ENCODE data around the gene PDGFA.

The PDGFA gene

DNA sequence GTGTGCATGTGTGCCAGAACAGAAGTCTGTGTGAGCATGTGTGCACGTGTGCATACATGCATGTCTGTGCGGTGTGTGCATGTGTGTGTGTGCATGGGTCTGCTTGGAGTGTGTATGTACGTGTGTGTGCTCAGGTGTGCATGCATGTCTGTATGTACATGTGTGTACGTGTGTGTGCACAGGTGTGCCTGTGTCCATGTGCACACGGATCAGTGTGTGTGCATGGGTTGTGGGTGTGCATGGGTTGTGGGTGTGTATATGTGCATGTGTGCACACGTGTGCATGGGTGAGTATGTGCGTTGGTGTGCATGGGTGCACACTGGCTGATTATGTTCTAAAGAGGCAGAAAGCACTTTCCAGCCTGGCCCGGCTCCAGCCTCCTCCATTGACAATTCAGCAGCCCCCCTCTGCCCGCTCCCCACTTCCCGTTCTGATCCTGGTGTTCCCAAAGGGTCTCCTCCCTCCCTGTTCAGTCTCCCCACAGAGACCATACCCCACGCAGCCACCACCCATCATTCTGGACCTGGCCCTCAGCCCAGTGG lies 44.1 kb upstream of the PDGFA start:
- in situ Hi-C loops (cut with MboI; ENCODE audit: low sequenced_read_pairs, unreplicated experiment), result no loop called here
- DNase-seq (ENCODE audit: low spot score), result no peak
- no peak for TF ChIP-seq CTCF (IDR thresholded peaks at IDR 0.05; ENCODE audit: borderline replicate concordance, control extremely low read depth, extremely low read depth, insufficient read depth, missing control alignments)

- DNase-seq (ENCODE audit: low spot score), result no peak
- TF ChIP-seq CTCF (IDR thresholded peaks at IDR 0.05; ENCODE audit: borderline replicate concordance, control extremely low read depth, extremely low read depth, insufficient read depth, missing control alignments), result no peak
- in situ Hi-C loops (cut with MboI; ENCODE audit: low sequenced_read_pairs, unreplicated experiment), result no loop called here
These were observed 43.4 kb upstream of the PDGFA start for GRCh38 chr7:562789-563628.

DNA sequence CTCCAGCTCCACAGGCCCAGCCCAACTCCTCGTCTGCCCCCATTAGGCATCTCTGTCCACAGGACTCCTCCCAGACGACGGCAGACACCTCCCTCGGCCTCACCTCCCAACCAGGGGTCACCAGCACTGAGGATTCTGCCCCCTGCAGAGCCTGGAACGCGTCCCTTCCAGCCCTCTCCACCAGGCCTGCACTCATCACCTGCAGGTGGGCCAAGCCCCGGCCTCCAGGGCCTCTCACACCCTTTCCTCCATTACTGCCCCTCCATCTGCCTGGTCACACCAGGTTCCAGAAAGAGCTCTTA lies 42.7 kb upstream of the PDGFA start:
- DNase-seq (ENCODE audit: low spot score), result no peak
- in situ Hi-C loops (cut with MboI; ENCODE audit: low sequenced_read_pairs, unreplicated experiment), result no loop called here
- no peak for TF ChIP-seq CTCF (IDR thresholded peaks at IDR 0.05; ENCODE audit: borderline replicate concordance, control extremely low read depth, extremely low read depth, insufficient read depth, missing control alignments)

DNA sequence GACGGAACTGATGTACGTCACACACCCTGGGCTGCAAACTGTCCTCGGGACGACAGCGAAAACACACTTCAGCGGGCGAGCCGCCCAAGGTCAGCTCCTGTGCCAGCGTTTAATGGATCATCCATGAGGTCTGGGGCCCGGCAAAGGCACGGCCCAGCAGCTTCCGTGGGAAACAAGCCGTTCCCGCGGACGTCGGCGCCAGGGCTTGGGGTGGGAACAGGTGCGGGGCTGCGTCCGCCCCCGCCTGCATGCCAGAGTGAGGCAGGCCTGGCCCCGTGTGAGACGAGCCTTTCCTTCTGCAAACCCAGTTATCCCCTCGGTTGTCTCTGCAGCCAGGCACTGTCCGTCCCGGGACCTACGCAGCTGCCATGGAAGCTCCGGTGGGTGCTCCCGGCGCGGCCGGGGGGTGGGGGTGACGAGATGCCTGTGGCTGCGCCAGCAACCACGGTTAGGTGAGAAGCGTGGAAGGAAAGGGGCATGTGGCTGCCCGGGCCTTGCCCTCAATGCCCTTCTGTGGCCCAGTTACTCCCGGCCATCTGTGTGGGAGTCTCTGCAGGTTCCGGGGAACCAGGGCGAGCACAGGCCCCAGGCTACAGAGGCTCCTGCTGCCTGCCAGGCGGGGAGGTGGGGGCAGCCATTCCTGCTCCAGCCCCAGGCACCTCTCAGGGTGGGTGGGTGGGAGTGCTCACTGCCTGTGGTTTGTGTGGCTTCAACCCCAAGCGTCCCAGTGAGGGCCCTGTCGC lies 42.2 kb upstream of the PDGFA start:
- DNase-seq (ENCODE audit: low spot score), result no peak
- no peak for TF ChIP-seq CTCF (IDR thresholded peaks at IDR 0.05; ENCODE audit: borderline replicate concordance, control extremely low read depth, extremely low read depth, insufficient read depth, missing control alignments)
- in situ Hi-C loops (cut with MboI; ENCODE audit: low sequenced_read_pairs, unreplicated experiment), result no loop called here

- TF ChIP-seq CTCF (IDR thresholded peaks at IDR 0.05; ENCODE audit: borderline replicate concordance, control extremely low read depth, extremely low read depth, insufficient read depth, missing control alignments), result no peak
- in situ Hi-C loops (cut with MboI; ENCODE audit: low sequenced_read_pairs, unreplicated experiment), result no loop called here
- no peak for DNase-seq (ENCODE audit: low spot score)
These were observed 41.5 kb upstream of the PDGFA start for GRCh38 chr7:560966-561630.

DNA sequence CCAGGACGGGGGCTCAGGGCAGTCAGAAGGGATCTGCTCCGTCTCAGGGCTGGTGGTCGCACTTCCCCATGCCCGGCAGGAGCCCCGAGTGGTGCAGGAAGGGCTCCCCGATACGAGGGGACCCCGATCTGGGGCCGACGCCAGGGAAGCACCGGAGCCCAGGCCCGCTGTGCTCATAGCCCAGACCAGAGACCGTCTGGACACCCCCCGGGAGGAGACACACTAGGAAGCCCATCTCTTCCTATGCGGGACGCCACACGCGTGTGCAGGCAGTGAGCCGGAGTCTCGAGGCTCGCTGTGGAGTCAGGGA lies 39.7 kb upstream of the PDGFA start:
- in situ Hi-C loops (cut with MboI; ENCODE audit: low sequenced_read_pairs, unreplicated experiment), result no loop called here
- DNase-seq (ENCODE audit: low spot score), result no peak
- TF ChIP-seq CTCF (IDR thresholded peaks at IDR 0.05; ENCODE audit: borderline replicate concordance, control extremely low read depth, extremely low read depth, insufficient read depth, missing control alignments), result no peak
